Adrenal gland (tissue), 12 donors: ENCODE measurements around the gene NRP2. TPM values are rescaled to one million over a fixed set of nuclear protein-coding genes. Genes with fewer than 3 reads are reported as not detected.
A peak's percentile ranks its signal among the peaks of the same experiment; 100 is the strongest.

Experiments used
- DNase-seq, 7 donors: peaks; one replicate each; pipeline ENCODE4 v3.0.0-alpha.2; 2019 to 2020
- H3K27ac ChIP-seq, 5 donors: fragments of 200-600 bp; sonication (generic) in 4 of 5; 1 replicate in 3 of 5; 2 replicates in 2 of 5; pipeline versions ENCODE4 v1.5.1 to v1.8.0; 2016 to 2020; ENCODE audit warnings: mild to moderate bottlenecking in 1 of 5
- H3K27me3 ChIP-seq: fragments of 200-600 bp; 2 replicates; pipeline ENCODE4 v1.8.0; 2021
- H3K36me3 ChIP-seq, 2 donors: fragments of 200-600 bp; replicated peaks in 1 of 2; 1 replicate in 1 of 2; 2 replicates in 1 of 2; pipeline versions ENCODE4 v1.5.1 to v1.8.0; 2018 to 2022
- H3K4me1 ChIP-seq, 2 donors: fragments of 200-600 bp; replicated peaks in 1 of 2; 1 replicate in 1 of 2; 2 replicates in 1 of 2; pipeline versions ENCODE4 v1.5.1 to v1.8.0; 2018 to 2021
- H3K4me3 ChIP-seq, 4 donors: fragments of 200-600 bp; sonication (generic) in 3 of 4; one replicate each; pipeline ENCODE4 v1.5.1; 2016 to 2018
- H3K9me3 ChIP-seq, 3 donors: fragments of 200-600 bp; sonication (generic) in 1 of 3; replicated peaks in 1 of 3; 1 replicate in 2 of 3; 2 replicates in 1 of 3; pipeline versions ENCODE4 v1.5.1 to v1.8.0; 2016 to 2021
- CTCF ChIP-seq, 6 experiments: fragments of 450-650 bp in 4 of 6; fragments of 200-600 bp in 2 of 6; sonication (generic) in 1 of 6; IDR thresholded peaks; 1 replicate in 5 of 6; 2 replicates in 1 of 6; pipeline versions ENCODE4 v1.5.1 to v1.8.0; 2016 to 2021; ENCODE audit warnings: antibody characterized with exemption in 6 of 6, mild to moderate bottlenecking in 2 of 6, moderate library complexity in 1 of 6
- POLR2A ChIP-seq, 2 donors: fragments of 450-650 bp; IDR thresholded peaks; one replicate each; pipeline ENCODE4 v1.6.1; 2017; ENCODE audit warnings: antibody characterized with exemption in 2 of 2, mild to moderate bottlenecking in 2 of 2, moderate library complexity in 1 of 2
- WGBS, 4 donors: extraction: QIAGEN DNeasy Blood & Tissue Kit in 2 of 4; methylation state at CpG; one replicate each; pipeline versions ENCODE4 v1.1.5 to v1.1.7; 2013 to 2017; 5-methylcytosine and 5-hydroxymethylcytosine counted together
- intact Hi-C, 2 donors: fragments of 100-400 bp; cut with DNase I; formaldehyde crosslinking; loops; one replicate each; pipeline versions ENCODE4 v1.14.1 to v1.15.0; 2022 to 2023
- polyA plus RNA-seq, 3 donors: library from polyadenylated mRNA; stranded (reverse); fragments of 200-250 nt in 2 of 3; fragments of 350-450 nt in 1 of 3; fragmentation: Illumina TruSeq in 1 of 3; extraction: RNeasy Lipid Tissue Mini Kit (QIAGEN cat#74804) in 1 of 3; gene quantifications; one replicate each; pipeline ENCODE4 v1.2.3, GENCODE V29; 2013 to 2014
- total RNA-seq, 9 donors: library from RNA; depleted of rRNA in 4 of 9; stranded (reverse); fragments of >200 nt in 4 of 9; fragments of 120-200 nt in 1 of 9; fragmentation: NEBNext Ultra II Directional in 1 of 9; extraction: Animal tissue kit (Norgen Biotek cat#: 25700) in 1 of 9; gene quantifications; one replicate each; pipeline versions ENCODE4 v1.1.0 to v1.2.4, GENCODE V29; 2013 to 2023
- donor health status: healthy with polysubstance abuse.
- donor health status: Bipolar disorder and iron deficiency.
- donor health status: DM: yes; HTN: yes; CAD: no.
- donor health status: DM: no; HTN: no; CAD: no.
- donor health status: DM: no; HTN: no; CAD: no.
- donor health status: DM: yes; HTN: yes; CAD: no.

Gene NRP2
- total and polyA plus RNA-seq, 12 donors, result 27.6 to 205 (median 93.1) TPM

- H3K9me3 ChIP-seq, result no peaks in the 10 kb centered on the region
- 92 to 95% (median 94%) methylated on average over 4 of the region's 4 CpGs for WGBS, 4 donors
- DNase-seq, result no peak
- no peak overlapping the region for H3K27ac ChIP-seq
- TF ChIP-seq CTCF (IDR thresholded peaks at IDR 0.05), result no peak
- no peak for TF ChIP-seq POLR2A (IDR thresholded peaks at IDR 0.05)
- peaks cover 17 to 48% of the 10 kb centered on the region in 2 donors for H3K4me1 ChIP-seq
- peaks cover 0 to 46% of the 10 kb centered on the region in 2 donors for H3K36me3 ChIP-seq
- intact Hi-C loops, result no loop called here
- H3K4me3 ChIP-seq, result no peak overlapping the region
- H3K27me3 ChIP-seq, result no peaks in the 10 kb centered on the region
Measured at GRCh38 chr2:205761421-205761820, 79.1 kb downstream of the NRP2 start.

- peak overlapping the region in 2 of 5 donors; percentile 0 to 28 for H3K27ac ChIP-seq
Measured at GRCh38 chr2:205762881-205763280, 80.6 kb downstream of the NRP2 start.

GRCh38 chr2:205763708-205764211 is 81.5 kb downstream of the NRP2 start:
- intact Hi-C loops, result no loop called here
- Histone ChIP-seq H3K27ac (peak overlapping the region in 1 of 5 donors; percentile 28), H3K9me3 (no peaks in the 10 kb centered on the region), H3K4me3 (no peak overlapping the region), H3K27me3 (no peaks in the 10 kb centered on the region), H3K4me1 (peaks cover 0 to 24% of the 10 kb centered on the region in 2 donors), H3K36me3 (peaks cover 0 to 68% of the 10 kb centered on the region in 2 donors)
- peak in 2 of 6 experiments; percentile 18 to 23 for TF ChIP-seq CTCF (IDR thresholded peaks at IDR 0.05)
- TF ChIP-seq POLR2A (IDR thresholded peaks at IDR 0.05), result no peak
- 65 to 82% (median 72%) methylated on average over 12 to 21 of the region's 21 CpGs for WGBS, 4 donors
- DNase-seq, result peak in 2 of 7 donors; percentile 45 to 69

More at GRCh38 chr2:205762881-205763280, 80.6 kb downstream of the NRP2 start:
- Histone ChIP-seq H3K9me3 (no peaks in the 10 kb centered on the region), H3K4me3 (no peak overlapping the region), H3K36me3 (peaks cover 0 to 59% of the 10 kb centered on the region in 2 donors), H3K27me3 (no peaks in the 10 kb centered on the region), H3K4me1 (peaks cover 7 to 33% of the 10 kb centered on the region in 2 donors)
- DNase-seq, result peak in 1 of 7 donors; percentile 51
- TF ChIP-seq CTCF (IDR thresholded peaks at IDR 0.05), result no peak
- TF ChIP-seq POLR2A (IDR thresholded peaks at IDR 0.05), result no peak
- intact Hi-C loops, result no loop called here

GRCh38 chr2:205764270-205764746 is 82.0 kb downstream of the NRP2 start:
- intact Hi-C loops, result no loop called here
- H3K27ac ChIP-seq, result peak overlapping the region in 1 of 5 donors; percentile 28
- peaks cover 0 to 19% of the 10 kb centered on the region in 2 donors for H3K4me1 ChIP-seq
- peaks cover 0 to 73% of the 10 kb centered on the region in 2 donors for H3K36me3 ChIP-seq
- no peak overlapping the region for H3K4me3 ChIP-seq
- H3K9me3 ChIP-seq, result no peaks in the 10 kb centered on the region
- no peak for TF ChIP-seq POLR2A (IDR thresholded peaks at IDR 0.05)
- TF ChIP-seq CTCF (IDR thresholded peaks at IDR 0.05), result no peak
- no peaks in the 10 kb centered on the region for H3K27me3 ChIP-seq
- no peak for DNase-seq
- 67 to 79% (median 76%) methylated on average over 5 to 8 of the region's 8 CpGs for WGBS, 4 donors
